Tibial nerve (tissue), 3 donors: ENCODE results near the gene CXCL9.
"Not testable (repeated sequence)": the region's sequence is repeated elsewhere in the genome, so short reads cannot be mapped to it uniquely, and the experiment has no call there.

Experiments
- POLR2A ChIP-seq, 2 donors: fragments of 450-650 bp; IDR thresholded peaks; one replicate each; pipeline ENCODE4 v1.6.1; 2017; ENCODE audit warnings: antibody characterized with exemption in 2 of 2, mild to moderate bottlenecking in 2 of 2, moderate library complexity in 2 of 2
- TF ChIP-seq, protein P1 (sequence below), 5 experiments: fragments of 200-600 bp in 3 of 5; fragments of 450-650 bp in 2 of 5; sonication (generic) in 3 of 5; IDR thresholded peaks; one replicate each; pipeline ENCODE4 v1.5.1; 2016 to 2019; ENCODE audit warnings: antibody characterized with exemption in 5 of 5, mild to moderate bottlenecking in 3 of 5, moderate library complexity in 2 of 5

DNA sequence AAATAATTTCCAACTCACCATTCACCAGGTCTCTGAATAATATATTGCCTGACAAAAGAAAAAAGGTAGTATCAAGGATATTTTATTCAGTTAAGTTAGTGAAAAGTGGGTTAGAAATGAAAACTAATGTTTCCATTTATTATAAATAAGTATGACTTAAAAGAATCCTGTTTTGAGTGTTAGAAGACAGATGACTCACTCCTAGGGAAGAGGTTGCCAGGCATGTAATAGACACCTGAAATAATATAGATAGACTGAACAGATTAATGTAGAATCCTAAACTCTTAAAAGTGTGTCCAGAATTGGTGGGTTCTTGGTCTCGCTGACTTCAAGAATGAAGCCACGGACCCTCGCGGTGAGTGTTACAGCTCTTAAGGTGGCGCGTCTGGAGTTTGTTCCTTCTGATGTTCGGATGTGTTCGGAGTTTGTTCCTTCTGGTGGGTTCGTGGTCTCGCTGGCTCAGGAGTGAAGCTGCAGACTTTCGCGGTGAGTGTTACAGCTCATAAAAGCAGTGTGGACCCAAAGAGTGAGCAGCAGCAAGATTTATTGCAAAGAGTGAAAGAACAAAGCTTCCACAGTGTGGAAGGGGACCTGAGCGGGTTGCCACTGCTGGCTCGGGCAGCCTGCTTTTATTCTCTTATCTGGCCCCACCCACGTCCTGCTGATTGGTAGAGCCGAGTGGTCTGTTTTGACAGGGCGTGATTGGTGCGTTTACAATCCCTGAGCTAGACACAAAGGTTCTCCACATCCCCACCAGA lies 35.1 kb upstream of the CXCL9 start:
- not testable (repeated sequence) for TF ChIP-seq POLR2A (IDR thresholded peaks at IDR 0.05)
- TF ChIP-seq, protein P1, sequence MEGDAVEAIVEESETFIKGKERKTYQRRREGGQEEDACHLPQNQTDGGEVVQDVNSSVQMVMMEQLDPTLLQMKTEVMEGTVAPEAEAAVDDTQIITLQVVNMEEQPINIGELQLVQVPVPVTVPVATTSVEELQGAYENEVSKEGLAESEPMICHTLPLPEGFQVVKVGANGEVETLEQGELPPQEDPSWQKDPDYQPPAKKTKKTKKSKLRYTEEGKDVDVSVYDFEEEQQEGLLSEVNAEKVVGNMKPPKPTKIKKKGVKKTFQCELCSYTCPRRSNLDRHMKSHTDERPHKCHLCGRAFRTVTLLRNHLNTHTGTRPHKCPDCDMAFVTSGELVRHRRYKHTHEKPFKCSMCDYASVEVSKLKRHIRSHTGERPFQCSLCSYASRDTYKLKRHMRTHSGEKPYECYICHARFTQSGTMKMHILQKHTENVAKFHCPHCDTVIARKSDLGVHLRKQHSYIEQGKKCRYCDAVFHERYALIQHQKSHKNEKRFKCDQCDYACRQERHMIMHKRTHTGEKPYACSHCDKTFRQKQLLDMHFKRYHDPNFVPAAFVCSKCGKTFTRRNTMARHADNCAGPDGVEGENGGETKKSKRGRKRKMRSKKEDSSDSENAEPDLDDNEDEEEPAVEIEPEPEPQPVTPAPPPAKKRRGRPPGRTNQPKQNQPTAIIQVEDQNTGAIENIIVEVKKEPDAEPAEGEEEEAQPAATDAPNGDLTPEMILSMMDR (IDR thresholded peaks at IDR 0.05), result not testable (repeated sequence)
